ENCODE results near the gene DNAAF1.

DNA sequence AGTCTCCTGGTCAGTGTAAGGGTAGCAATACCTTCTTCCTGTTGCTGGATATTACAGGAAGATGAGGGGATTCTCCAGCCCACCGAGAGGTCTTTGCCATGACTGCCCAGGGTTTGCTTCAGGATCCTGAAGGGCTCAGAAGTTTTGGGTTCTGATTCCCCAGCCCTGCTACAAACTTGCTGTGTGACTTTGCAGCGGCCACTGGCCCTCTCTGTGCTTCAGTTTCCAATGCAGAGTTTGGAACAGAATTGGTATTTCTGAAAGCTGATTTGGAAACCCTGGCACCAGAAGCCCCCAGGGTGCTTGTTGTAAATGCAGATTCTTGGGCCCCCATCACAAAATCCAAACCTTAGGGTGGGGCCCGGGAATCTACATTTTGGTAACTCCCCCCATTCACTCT, 80.0 kb downstream of the DNAAF1 start:
- TF ChIP-seq, protein P1, sequence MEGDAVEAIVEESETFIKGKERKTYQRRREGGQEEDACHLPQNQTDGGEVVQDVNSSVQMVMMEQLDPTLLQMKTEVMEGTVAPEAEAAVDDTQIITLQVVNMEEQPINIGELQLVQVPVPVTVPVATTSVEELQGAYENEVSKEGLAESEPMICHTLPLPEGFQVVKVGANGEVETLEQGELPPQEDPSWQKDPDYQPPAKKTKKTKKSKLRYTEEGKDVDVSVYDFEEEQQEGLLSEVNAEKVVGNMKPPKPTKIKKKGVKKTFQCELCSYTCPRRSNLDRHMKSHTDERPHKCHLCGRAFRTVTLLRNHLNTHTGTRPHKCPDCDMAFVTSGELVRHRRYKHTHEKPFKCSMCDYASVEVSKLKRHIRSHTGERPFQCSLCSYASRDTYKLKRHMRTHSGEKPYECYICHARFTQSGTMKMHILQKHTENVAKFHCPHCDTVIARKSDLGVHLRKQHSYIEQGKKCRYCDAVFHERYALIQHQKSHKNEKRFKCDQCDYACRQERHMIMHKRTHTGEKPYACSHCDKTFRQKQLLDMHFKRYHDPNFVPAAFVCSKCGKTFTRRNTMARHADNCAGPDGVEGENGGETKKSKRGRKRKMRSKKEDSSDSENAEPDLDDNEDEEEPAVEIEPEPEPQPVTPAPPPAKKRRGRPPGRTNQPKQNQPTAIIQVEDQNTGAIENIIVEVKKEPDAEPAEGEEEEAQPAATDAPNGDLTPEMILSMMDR (conservative IDR thresholded peaks at IDR 0.05; ENCODE audit: low read depth, low read length), result no peak
- no peak for TF ChIP-seq EZH2 (IDR thresholded peaks at IDR 0.05; ENCODE audit: borderline replicate concordance, low read depth, low read length, poor library complexity, severe bottlenecking)
